Measurements from ENCODE around the gene HSD3B7.

DNA sequence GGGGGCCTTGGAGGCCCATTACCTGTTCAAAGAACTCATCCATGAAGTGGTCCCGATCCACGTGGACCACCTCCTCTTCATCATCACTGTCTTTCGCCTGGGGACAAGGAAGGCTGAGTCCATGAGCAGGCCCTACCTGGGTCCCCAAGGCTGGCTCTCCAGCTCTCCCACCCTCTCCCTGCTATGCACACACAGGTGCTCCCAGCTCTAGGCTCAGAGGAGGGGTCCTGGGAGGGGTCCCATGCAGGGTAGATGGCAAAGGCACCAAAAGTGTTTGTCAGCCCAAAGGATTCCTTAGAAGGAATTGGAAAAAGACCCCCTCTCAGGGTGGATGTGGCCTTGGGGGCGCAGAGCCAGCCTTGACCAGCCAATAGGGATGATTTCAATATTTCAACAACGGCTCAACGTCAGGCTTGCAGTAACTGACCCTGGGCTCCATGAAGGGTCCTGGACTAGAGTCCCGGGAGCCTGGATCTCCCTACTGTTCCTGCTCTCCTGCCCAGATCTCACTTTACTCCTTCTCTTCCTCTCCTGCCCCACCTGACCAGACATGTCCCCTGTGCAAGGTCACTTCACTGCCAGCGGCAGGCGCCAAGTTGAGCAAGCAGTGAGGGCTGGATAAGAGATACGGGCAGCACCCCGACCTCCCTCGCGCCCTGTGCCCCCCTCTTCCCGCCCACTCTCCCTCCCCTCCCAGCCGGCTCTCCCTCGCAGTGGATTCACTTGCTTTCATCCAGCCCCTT, 16.7 kb downstream of the HSD3B7 start:
- TF ChIP-seq POLR2A (IDR thresholded peaks at IDR 0.05) (no peak), EP300 (IDR thresholded peaks at IDR 0.05) (no peak), POLR2AphosphoS5 (IDR thresholded peaks at IDR 0.05) (no peak)
- TF ChIP-seq, protein P1, sequence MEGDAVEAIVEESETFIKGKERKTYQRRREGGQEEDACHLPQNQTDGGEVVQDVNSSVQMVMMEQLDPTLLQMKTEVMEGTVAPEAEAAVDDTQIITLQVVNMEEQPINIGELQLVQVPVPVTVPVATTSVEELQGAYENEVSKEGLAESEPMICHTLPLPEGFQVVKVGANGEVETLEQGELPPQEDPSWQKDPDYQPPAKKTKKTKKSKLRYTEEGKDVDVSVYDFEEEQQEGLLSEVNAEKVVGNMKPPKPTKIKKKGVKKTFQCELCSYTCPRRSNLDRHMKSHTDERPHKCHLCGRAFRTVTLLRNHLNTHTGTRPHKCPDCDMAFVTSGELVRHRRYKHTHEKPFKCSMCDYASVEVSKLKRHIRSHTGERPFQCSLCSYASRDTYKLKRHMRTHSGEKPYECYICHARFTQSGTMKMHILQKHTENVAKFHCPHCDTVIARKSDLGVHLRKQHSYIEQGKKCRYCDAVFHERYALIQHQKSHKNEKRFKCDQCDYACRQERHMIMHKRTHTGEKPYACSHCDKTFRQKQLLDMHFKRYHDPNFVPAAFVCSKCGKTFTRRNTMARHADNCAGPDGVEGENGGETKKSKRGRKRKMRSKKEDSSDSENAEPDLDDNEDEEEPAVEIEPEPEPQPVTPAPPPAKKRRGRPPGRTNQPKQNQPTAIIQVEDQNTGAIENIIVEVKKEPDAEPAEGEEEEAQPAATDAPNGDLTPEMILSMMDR (IDR thresholded peaks at IDR 0.05) = no peak

Measured in suprapubic skin (tissue), 4 donors.